Upper lobe of left lung (tissue), 4 donors: ENCODE results near the gene SUPT3H.

Experiments used
- POLR2A ChIP-seq, 4 donors: fragments of 450-650 bp; IDR thresholded peaks; one replicate each; pipeline ENCODE4 v1.5.1; 2016 to 2017; ENCODE audit warnings: antibody characterized with exemption in 4 of 4, mild to moderate bottlenecking in 2 of 4
- POLR2AphosphoS5 ChIP-seq, 2 donors: sonication (generic); formaldehyde crosslinking; IDR thresholded peaks; one replicate each; pipeline ENCODE4 v1.5.1; 2017; ENCODE audit warnings: antibody characterized with exemption in 2 of 2
- TF ChIP-seq, protein P1 (sequence below), 6 experiments: fragments of 450-650 bp in 4 of 6; fragments of 200-600 bp in 2 of 6; sonication (generic) in 2 of 6; IDR thresholded peaks; one replicate each; pipeline ENCODE4 v1.5.1; 2016 to 2019; ENCODE audit warnings: antibody characterized with exemption in 6 of 6

DNA sequence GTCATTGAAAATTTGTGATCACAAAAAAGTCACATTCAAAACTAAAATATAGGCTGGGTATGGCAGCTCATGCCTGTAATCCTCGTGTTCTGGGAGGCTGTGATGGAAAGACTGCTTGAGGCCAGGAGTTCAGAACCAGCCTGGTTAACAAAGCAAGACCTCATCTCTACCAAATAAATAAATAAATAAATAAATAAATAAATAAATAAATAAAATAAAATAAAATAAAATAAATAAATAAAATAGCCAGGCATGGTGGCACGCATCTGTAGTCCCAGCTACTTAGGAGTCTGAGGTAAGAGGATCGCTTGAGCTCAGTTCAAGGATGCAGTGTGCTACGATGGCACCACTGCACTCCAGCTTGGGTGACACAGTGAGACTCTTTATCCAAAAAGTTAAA lies 392.7 kb downstream of the SUPT3H start:
- TF ChIP-seq, protein P1, sequence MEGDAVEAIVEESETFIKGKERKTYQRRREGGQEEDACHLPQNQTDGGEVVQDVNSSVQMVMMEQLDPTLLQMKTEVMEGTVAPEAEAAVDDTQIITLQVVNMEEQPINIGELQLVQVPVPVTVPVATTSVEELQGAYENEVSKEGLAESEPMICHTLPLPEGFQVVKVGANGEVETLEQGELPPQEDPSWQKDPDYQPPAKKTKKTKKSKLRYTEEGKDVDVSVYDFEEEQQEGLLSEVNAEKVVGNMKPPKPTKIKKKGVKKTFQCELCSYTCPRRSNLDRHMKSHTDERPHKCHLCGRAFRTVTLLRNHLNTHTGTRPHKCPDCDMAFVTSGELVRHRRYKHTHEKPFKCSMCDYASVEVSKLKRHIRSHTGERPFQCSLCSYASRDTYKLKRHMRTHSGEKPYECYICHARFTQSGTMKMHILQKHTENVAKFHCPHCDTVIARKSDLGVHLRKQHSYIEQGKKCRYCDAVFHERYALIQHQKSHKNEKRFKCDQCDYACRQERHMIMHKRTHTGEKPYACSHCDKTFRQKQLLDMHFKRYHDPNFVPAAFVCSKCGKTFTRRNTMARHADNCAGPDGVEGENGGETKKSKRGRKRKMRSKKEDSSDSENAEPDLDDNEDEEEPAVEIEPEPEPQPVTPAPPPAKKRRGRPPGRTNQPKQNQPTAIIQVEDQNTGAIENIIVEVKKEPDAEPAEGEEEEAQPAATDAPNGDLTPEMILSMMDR (IDR thresholded peaks at IDR 0.05) = no peak
- TF ChIP-seq POLR2A (IDR thresholded peaks at IDR 0.05) (no peak), POLR2AphosphoS5 (IDR thresholded peaks at IDR 0.05) (no peak)
